ENCODE data around the gene GPATCH2. TPM values are rescaled to one million over a fixed set of nuclear protein-coding genes. Genes with fewer than 3 reads are reported as not detected.

The GPATCH2 gene
- total RNA-seq, 1 experiment from 2014 or later = 11.3 TPM

- TF ChIP-seq REST (IDR thresholded peaks at IDR 0.05; ENCODE audit: low read depth) (no peak), TCF7L2 (IDR thresholded peaks at IDR 0.05; ENCODE audit: borderline replicate concordance, extremely low read depth, insufficient read depth, insufficient read length) (no peak), YY1 (IDR thresholded peaks at IDR 0.05; ENCODE audit: extremely low read depth, insufficient replicate concordance, low read depth, low read length) (no peak), SIN3A (IDR thresholded peaks at IDR 0.05; ENCODE audit: low read depth) (no peak), ELF1 (IDR thresholded peaks at IDR 0.05; ENCODE audit: borderline replicate concordance, low read depth) (no peak), ZFX (IDR thresholded peaks at IDR 0.05) (no peak), EGR1 (IDR thresholded peaks at IDR 0.05; ENCODE audit: low read depth) (no peak), EZH2phosphoT487 (IDR thresholded peaks at IDR 0.05; ENCODE audit: borderline replicate concordance) (no peak), SP1 (IDR thresholded peaks at IDR 0.05; ENCODE audit: low read depth) (no peak), POLR2AphosphoS5 (IDR thresholded peaks at IDR 0.05; ENCODE audit: low read depth, low read length) (no peak), POLR2A (IDR thresholded peaks at IDR 0.05; ENCODE audit: borderline replicate concordance, extremely low read depth, insufficient read depth, insufficient read length) (no peak), MAX (IDR thresholded peaks at IDR 0.05) (no peak), SRF (IDR thresholded peaks at IDR 0.05; ENCODE audit: low read depth) (no peak), ZNF274 (IDR thresholded peaks at IDR 0.05; ENCODE audit: low read depth, low read length) (no peak), RAD21 (IDR thresholded peaks at IDR 0.05; ENCODE audit: low read depth) (no peak), JUND (IDR thresholded peaks at IDR 0.05) (no peak), CBX3 (IDR thresholded peaks at IDR 0.05; ENCODE audit: low read depth) (no peak)
- TF ChIP-seq, protein P1, sequence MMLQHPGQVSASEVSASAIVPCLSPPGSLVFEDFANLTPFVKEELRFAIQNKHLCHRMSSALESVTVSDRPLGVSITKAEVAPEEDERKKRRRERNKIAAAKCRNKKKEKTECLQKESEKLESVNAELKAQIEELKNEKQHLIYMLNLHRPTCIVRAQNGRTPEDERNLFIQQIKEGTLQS (IDR thresholded peaks at IDR 0.05) = no peak
- TF ChIP-seq, protein P2, sequence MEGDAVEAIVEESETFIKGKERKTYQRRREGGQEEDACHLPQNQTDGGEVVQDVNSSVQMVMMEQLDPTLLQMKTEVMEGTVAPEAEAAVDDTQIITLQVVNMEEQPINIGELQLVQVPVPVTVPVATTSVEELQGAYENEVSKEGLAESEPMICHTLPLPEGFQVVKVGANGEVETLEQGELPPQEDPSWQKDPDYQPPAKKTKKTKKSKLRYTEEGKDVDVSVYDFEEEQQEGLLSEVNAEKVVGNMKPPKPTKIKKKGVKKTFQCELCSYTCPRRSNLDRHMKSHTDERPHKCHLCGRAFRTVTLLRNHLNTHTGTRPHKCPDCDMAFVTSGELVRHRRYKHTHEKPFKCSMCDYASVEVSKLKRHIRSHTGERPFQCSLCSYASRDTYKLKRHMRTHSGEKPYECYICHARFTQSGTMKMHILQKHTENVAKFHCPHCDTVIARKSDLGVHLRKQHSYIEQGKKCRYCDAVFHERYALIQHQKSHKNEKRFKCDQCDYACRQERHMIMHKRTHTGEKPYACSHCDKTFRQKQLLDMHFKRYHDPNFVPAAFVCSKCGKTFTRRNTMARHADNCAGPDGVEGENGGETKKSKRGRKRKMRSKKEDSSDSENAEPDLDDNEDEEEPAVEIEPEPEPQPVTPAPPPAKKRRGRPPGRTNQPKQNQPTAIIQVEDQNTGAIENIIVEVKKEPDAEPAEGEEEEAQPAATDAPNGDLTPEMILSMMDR (IDR thresholded peaks at IDR 0.05 in 2 of 3, conservative IDR thresholded peaks at IDR 0.05 in 1 of 3; ENCODE audit: borderline replicate concordance in 1 of 3, insufficient read depth in 1 of 3, low read depth in 2 of 3, low read length in 2 of 3) = no peak
- Histone ChIP-seq H3K4me1 (ENCODE audit: control insufficient read depth in 1 of 2, insufficient read depth in 2 of 2, low read length in 2 of 2) (no peaks in the 10 kb centered on the region), H3K4me3 (replicated peaks in 1 of 2; ENCODE audit: low read depth in 1 of 2, low read length in 2 of 2) (no peak overlapping the region), H3K4me2 (ENCODE audit: low read length) (no peak overlapping the region), H3K27ac (ENCODE audit: low read depth, low read length) (no peak overlapping the region), H4K20me1 (ENCODE audit: insufficient read depth) (no peaks in the 10 kb centered on the region), H3K9ac (ENCODE audit: low read length) (no peak overlapping the region), H3K9me2 (ENCODE audit: insufficient read depth) (no peaks in the 10 kb centered on the region), H3K27me3 (ENCODE audit: insufficient read depth, low read length) (no peaks in the 10 kb centered on the region), H3K79me2 (ENCODE audit: insufficient read depth, low read length) (no peaks in the 10 kb centered on the region), H2AFZ (ENCODE audit: low read depth, low read length, poor library complexity, severe bottlenecking) (no peak overlapping the region), H3K36me3 (ENCODE audit: control insufficient read depth in 1 of 2, insufficient read depth in 2 of 2, low read length in 2 of 2) (no peaks in the 10 kb centered on the region), H3K9me3 (ENCODE audit: control insufficient read depth in 1 of 2, insufficient read depth in 1 of 2, low read depth in 1 of 2, low read length in 2 of 2) (no peaks in the 10 kb centered on the region)
- no TSS peak for BruUV-seq (replicated peaks)
- ATAC-seq = no peak
- no peak for DNase-seq (ENCODE audit: low read depth, low spot score)
- intact Hi-C loops (cut with micrococcal nuclease) = no loop called here
- ChIA-PET CTCF (no interaction called here), RAD21 (ENCODE audit: low non-redundant PET in 1 of 2, low total read pairs in 2 of 2, uncharacterized antibody in 2 of 2, unreplicated experiment in 2 of 2) (no interaction called here), POLR2A (no interaction called here)
Observed at GRCh38 chr1:217419194-217419551, 211.7 kb downstream of the GPATCH2 start.
